ENCODE results near the gene AHRR.

- TF ChIP-seq CTCF (IDR thresholded peaks at IDR 0.05) (no peak), POLR2A (IDR thresholded peaks at IDR 0.05) (no peak)
Measured at GRCh38 chr5:324736-325612, 3.5 kb downstream of the AHRR start.
